ENCODE measurements around the gene TESPA1.
"Not testable (repeated sequence)": the region's sequence is repeated elsewhere in the genome, so short reads cannot be mapped to it uniquely, and the experiment has no call there.

The TESPA1 gene

GRCh38 chr12:54945082-54945481 lies 39.5 kb downstream of the TESPA1 start:
- no peak for DNase-seq (ENCODE audit: low spot score)

GRCh38 chr12:54943292-54943691 lies 41.3 kb downstream of the TESPA1 start:
- not testable (repeated sequence) for DNase-seq (ENCODE audit: low spot score)

- no peak for DNase-seq (ENCODE audit: low spot score)
Measured at GRCh38 chr12:54941659-54942058, 42.9 kb downstream of the TESPA1 start.

- DNase-seq (ENCODE audit: low spot score) = no peak
Measured at GRCh38 chr12:54940727-54941315, 43.7 kb downstream of the TESPA1 start.

GRCh38 chr12:54937929-54938328 lies 46.6 kb downstream of the TESPA1 start:
- no peak for DNase-seq (ENCODE audit: low spot score)

GRCh38 chr12:54937376-54937775 lies 47.2 kb downstream of the TESPA1 start:
- no peak for DNase-seq (ENCODE audit: low spot score)

- no peak for DNase-seq (ENCODE audit: low spot score)
Measured at GRCh38 chr12:54936736-54937135, 47.8 kb downstream of the TESPA1 start.

- no peak for DNase-seq (ENCODE audit: low spot score)
Measured at GRCh38 chr12:54935235-54935951, 49.2 kb downstream of the TESPA1 start.

- no peak for DNase-seq (ENCODE audit: low spot score)
Measured at GRCh38 chr12:54934419-54934818, 50.1 kb downstream of the TESPA1 start.

- no peak for DNase-seq (ENCODE audit: low spot score)
Measured at GRCh38 chr12:54933376-54933775, 51.2 kb downstream of the TESPA1 start.

GRCh38 chr12:54932691-54933090 lies 51.9 kb downstream of the TESPA1 start:
- DNase-seq (ENCODE audit: low spot score) = no peak

- DNase-seq (ENCODE audit: low spot score) = no peak
Measured at GRCh38 chr12:54932038-54932437, 52.5 kb downstream of the TESPA1 start.

GRCh38 chr12:54929998-54930397 lies 54.6 kb downstream of the TESPA1 start:
- DNase-seq (ENCODE audit: low spot score) = no peak

- DNase-seq (ENCODE audit: low spot score) = no peak
Measured at GRCh38 chr12:54926246-54926645, 58.3 kb downstream of the TESPA1 start.

GRCh38 chr12:54924972-54925707 lies 59.4 kb downstream of the TESPA1 start:
- DNase-seq (ENCODE audit: low spot score) = no peak

- DNase-seq (ENCODE audit: low spot score) = no peak
Measured at GRCh38 chr12:54917001-54917488, 67.5 kb downstream of the TESPA1 start.
